Mesothelial cell of epicardium (in vitro differentiated cells): Measurements from ENCODE around the gene NUP93. TPM values are rescaled to one million over a fixed set of nuclear protein-coding genes. Genes with fewer than 3 reads are reported as not detected.

Source experiments
- DNase-seq, 2 experiments: peaks; one replicate each; pipeline ENCODE4 v3.0.0; 2021; ENCODE audit warnings: low spot score in 2 of 2; ENCODE audit not compliant: unreplicated experiment in 2 of 2
- H3K27ac Mint-ChIP-seq: 2 replicates; pipeline ENCODE4 v1.8.0; 2021; ENCODE audit warnings: mixed read lengths
- H3K27me3 Mint-ChIP-seq: 2 replicates; pipeline ENCODE4 v1.8.0; 2021; ENCODE audit warnings: low read depth, mixed read lengths
- H3K36me3 Mint-ChIP-seq: 2 replicates; pipeline ENCODE4 v1.8.0; 2021; ENCODE audit warnings: mixed read lengths
- H3K4me1 Mint-ChIP-seq: 2 replicates; pipeline ENCODE4 v1.8.0; 2021; ENCODE audit warnings: mixed read lengths
- H3K4me3 Mint-ChIP-seq: 2 replicates; pipeline ENCODE4 v1.8.0; 2021; ENCODE audit warnings: mild to moderate bottlenecking, moderate library complexity, mixed read lengths
- H3K9me3 Mint-ChIP-seq: 2 replicates; pipeline ENCODE4 v1.8.0; 2021; ENCODE audit warnings: mixed read lengths
- CTCF ChIP-seq: fragments of 200-600 bp; sonication (generic); IDR thresholded peaks from one replicate; pipeline ENCODE4 v1.5.0; 2021; ENCODE audit warnings: antibody characterized with exemption; ENCODE audit not compliant: unreplicated experiment
- total RNA-seq: library from RNA; stranded (reverse); gene quantifications from 3 replicates; pipeline ENCODE4 v1.2.1, GENCODE V29; 2021

Gene NUP93
- total RNA-seq, 1 donor from 2014 or later, result 74.6 TPM

- Mint-ChIP-seq H3K27ac (no peak overlapping the region), H3K4me3 (no peak overlapping the region), H3K4me1 (no peaks in the 10 kb centered on the region), H3K36me3 (peaks cover 29% of the 10 kb centered on the region), H3K27me3 (no peaks in the 10 kb centered on the region), H3K9me3 (peaks cover 31% of the 10 kb centered on the region)
- no peak for DNase-seq
- no peak for TF ChIP-seq CTCF
These were observed 23.5 kb downstream of the NUP93 start for GRCh38 chr16:56753410-56753809.

GRCh38 chr16:56755038-56755437 lies 25.1 kb downstream of the NUP93 start:
- Mint-ChIP-seq H3K27ac (no peak overlapping the region), H3K9me3 (peaks cover 31% of the 10 kb centered on the region), H3K27me3 (no peaks in the 10 kb centered on the region), H3K4me1 (peaks cover 12% of the 10 kb centered on the region), H3K36me3 (peaks cover 25% of the 10 kb centered on the region), H3K4me3 (no peak overlapping the region)
- TF ChIP-seq CTCF, result no peak
- DNase-seq, result no peak

- Mint-ChIP-seq H3K4me3 (no peak overlapping the region), H3K36me3 (peaks cover 24% of the 10 kb centered on the region), H3K4me1 (peaks cover 12% of the 10 kb centered on the region), H3K27me3 (no peaks in the 10 kb centered on the region), H3K9me3 (peaks cover 18% of the 10 kb centered on the region), H3K27ac (no peak overlapping the region)
- no peak for TF ChIP-seq CTCF
- DNase-seq, result no peak
These were observed 28.5 kb downstream of the NUP93 start for GRCh38 chr16:56758432-56758831.

GRCh38 chr16:56758930-56759329 lies 29.0 kb downstream of the NUP93 start:
- no peak for TF ChIP-seq CTCF
- DNase-seq, result no peak
- peak overlapping the region; percentile 37 for H3K27ac Mint-ChIP-seq
- H3K4me1 Mint-ChIP-seq, result peaks cover 16% of the 10 kb centered on the region
- peaks cover 19% of the 10 kb centered on the region for H3K36me3 Mint-ChIP-seq
- no peak overlapping the region for H3K4me3 Mint-ChIP-seq
- H3K27me3 Mint-ChIP-seq, result no peaks in the 10 kb centered on the region
- peaks cover 13% of the 10 kb centered on the region for H3K9me3 Mint-ChIP-seq

- DNase-seq, result no peak
- no peaks in the 10 kb centered on the region for H3K9me3 Mint-ChIP-seq
- peaks cover 24% of the 10 kb centered on the region for H3K4me1 Mint-ChIP-seq
- H3K27ac Mint-ChIP-seq, result no peak overlapping the region
- H3K36me3 Mint-ChIP-seq, result peaks cover 8% of the 10 kb centered on the region
- H3K4me3 Mint-ChIP-seq, result no peak overlapping the region
- no peaks in the 10 kb centered on the region for H3K27me3 Mint-ChIP-seq
- no peak for TF ChIP-seq CTCF
These were observed 33.5 kb downstream of the NUP93 start for GRCh38 chr16:56763291-56763916.

- peaks cover 23% of the 10 kb centered on the region for H3K4me1 Mint-ChIP-seq
- H3K27ac Mint-ChIP-seq, result no peak overlapping the region
- peaks cover 8% of the 10 kb centered on the region for H3K36me3 Mint-ChIP-seq
- no peaks in the 10 kb centered on the region for H3K9me3 Mint-ChIP-seq
- TF ChIP-seq CTCF, result no peak
- no peaks in the 10 kb centered on the region for H3K27me3 Mint-ChIP-seq
- DNase-seq, result no peak
- no peak overlapping the region for H3K4me3 Mint-ChIP-seq
These were observed 34.9 kb downstream of the NUP93 start for GRCh38 chr16:56764835-56765234.
